Right forelimb (tissue), 1 donor: ENCODE data around the gene TCF4.

Experiments used
- DNase-seq: peaks from one replicate; pipeline ENCODE4 v3.0.0-alpha.2; 2018

TCF4 gene

GRCh38 chr18:55317864-55318263, 270.1 kb downstream of the TCF4 start:
- no peak for DNase-seq

- DNase-seq, result no peak
Measured at GRCh38 chr18:55317324-55317723, 270.7 kb downstream of the TCF4 start.

DNA sequence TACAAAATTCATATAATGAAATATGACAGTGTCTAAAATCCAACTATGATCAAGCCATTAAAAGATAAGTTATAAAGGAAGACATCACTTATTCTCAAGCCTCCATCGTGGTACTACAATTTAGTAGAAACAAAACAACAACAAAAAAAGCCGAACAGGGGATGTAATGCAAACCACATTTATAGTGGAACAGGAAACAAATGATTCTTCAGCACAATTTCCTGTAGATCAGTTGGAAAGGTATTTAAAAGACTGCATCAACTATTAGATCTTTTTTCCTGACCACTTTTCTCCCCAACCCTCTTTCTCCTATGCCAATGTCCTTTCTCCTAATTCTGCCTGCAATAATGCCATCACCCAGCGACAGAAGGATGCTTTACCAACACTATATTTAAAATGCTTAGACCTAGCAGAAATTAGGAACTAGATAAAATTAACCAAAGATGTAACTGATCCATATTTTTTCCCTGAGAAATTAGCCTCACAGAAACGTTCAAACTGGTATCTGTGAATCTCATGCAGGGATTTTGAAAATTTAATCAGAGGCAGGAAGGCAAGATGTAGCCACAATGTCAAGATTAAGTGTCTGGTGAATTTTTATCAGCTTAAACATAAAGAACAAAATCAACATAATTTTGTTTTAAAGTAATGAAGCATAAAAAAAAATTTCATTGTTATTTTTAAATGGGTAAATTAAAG, 271.4 kb downstream of the TCF4 start:
- DNase-seq, result no peak

- no peak for DNase-seq
Measured at GRCh38 chr18:55314615-55315237, 273.3 kb downstream of the TCF4 start.

GRCh38 chr18:55314031-55314430, 274.0 kb downstream of the TCF4 start:
- no peak for DNase-seq

DNA sequence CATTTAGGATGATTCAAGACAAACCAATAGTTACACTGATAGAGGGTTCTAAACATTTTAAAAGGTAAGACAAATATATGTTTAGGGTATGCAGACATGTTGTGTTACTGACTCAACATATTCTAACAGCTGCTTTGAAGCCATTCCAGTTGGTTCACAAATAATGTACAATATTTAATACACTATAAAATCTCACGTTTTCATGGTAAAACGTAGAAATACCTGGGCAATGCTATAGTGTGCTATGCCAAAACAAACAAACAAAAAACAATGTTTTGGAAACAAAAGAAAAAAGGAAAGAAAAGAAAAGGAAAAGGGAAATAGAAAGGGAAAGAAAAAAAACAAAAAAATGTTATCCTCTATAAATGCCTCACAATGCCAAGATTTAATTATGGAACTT, 277.1 kb downstream of the TCF4 start:
- no peak for DNase-seq

- DNase-seq, result no peak
Measured at GRCh38 chr18:55310044-55310676, 277.8 kb downstream of the TCF4 start.

- no peak for DNase-seq
Measured at GRCh38 chr18:55309249-55309648, 278.7 kb downstream of the TCF4 start.

- no peak for DNase-seq
Measured at GRCh38 chr18:55307505-55307904, 280.5 kb downstream of the TCF4 start.

GRCh38 chr18:55306359-55307024, 281.5 kb downstream of the TCF4 start:
- no peak for DNase-seq

GRCh38 chr18:55302167-55302833, 285.7 kb downstream of the TCF4 start:
- DNase-seq, result peak; percentile 64

GRCh38 chr18:55301824-55302166, 286.2 kb downstream of the TCF4 start:
- no peak for DNase-seq

DNA sequence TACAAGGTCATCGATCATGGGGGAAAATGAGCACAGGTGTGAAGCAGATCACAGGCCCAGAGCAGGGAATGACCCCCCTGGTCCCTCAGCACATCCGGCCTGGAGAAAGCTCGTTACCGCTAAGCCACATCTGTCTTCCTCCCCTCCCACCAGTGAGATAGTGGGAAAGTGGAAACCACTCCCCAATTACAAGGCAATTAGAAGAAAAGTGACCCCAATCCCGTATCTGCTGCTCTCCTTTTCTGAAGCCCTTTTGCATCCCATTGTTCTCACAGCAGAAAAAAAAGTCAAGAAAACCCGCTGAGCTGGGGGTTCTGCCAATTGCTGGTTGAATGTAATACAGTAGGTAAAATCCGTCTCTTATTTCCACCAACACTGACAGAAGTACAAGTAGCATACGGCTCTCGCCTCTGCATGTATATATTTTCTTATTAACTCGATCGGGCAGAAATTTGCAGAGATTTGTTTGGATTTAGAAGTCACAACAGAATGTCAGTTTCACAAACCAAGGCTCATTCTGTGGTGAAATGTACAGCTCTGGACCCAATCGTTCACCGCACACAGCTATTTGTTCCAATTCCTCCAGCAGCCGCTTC, 287.0 kb downstream of the TCF4 start:
- DNase-seq, result peak; percentile 70

GRCh38 chr18:55300421-55300935, 287.5 kb downstream of the TCF4 start:
- peak; percentile 75 for DNase-seq

DNA sequence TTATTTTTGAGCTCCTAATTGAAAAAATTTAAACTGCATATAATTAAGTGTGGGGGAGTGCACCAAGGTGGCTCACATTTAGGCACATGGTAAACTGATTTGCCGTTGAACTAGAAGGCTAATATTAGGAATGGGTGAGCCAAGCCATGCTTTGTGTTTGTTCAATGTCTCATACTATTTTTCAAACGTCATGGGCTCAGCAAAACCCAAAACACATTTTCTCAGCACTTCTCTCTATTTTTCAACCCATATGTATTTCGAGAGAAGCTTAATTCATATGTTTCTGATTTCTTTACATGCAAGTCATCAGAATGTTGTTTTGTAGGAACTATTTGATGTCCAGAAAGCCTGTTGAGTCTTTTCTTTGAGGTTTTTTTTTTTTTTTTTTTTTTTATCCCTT, 291.2 kb downstream of the TCF4 start:
- DNase-seq, result no peak

- no peak for DNase-seq
Measured at GRCh38 chr18:55296115-55296514, 291.9 kb downstream of the TCF4 start.

DNA sequence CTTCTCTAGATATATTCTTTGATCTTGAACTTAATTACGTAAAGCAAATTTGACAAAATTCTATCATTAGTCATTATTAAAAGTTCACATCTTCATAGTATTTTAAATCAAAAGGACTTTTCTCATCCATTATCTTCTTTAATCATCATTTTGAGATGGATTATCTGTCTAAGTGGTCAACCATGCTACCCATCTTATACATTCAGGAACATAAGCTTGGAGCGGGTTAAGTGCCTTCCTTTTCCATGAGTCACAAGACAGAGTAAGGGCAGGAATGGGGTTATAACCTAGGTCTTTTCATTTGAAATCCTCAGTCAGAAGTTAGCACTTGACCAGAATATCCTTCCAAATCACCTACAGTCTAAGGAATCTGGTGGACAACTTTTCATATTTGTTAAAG, 297.1 kb downstream of the TCF4 start:
- DNase-seq, result no peak

- no peak for DNase-seq
Measured at GRCh38 chr18:55289775-55290174, 298.2 kb downstream of the TCF4 start.

DNA sequence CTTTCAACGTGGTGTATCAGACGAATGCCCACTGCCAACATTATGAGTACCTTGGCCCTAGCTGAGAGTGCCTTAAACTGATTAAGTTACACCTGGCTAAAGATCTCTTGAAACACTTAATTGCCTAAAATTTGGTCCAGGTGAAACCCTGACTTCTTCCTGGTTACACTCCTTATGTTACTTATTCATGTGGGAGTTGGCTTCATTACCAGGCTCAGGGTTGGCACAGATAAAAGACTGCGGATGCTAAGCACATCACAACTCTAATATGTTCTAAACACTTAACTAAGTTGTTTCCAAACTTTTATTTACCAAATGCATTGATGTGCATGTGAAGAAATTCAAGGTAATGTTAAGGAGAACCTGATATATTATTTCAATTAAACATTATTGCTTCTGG, 298.9 kb downstream of the TCF4 start:
- DNase-seq, result no peak

DNA sequence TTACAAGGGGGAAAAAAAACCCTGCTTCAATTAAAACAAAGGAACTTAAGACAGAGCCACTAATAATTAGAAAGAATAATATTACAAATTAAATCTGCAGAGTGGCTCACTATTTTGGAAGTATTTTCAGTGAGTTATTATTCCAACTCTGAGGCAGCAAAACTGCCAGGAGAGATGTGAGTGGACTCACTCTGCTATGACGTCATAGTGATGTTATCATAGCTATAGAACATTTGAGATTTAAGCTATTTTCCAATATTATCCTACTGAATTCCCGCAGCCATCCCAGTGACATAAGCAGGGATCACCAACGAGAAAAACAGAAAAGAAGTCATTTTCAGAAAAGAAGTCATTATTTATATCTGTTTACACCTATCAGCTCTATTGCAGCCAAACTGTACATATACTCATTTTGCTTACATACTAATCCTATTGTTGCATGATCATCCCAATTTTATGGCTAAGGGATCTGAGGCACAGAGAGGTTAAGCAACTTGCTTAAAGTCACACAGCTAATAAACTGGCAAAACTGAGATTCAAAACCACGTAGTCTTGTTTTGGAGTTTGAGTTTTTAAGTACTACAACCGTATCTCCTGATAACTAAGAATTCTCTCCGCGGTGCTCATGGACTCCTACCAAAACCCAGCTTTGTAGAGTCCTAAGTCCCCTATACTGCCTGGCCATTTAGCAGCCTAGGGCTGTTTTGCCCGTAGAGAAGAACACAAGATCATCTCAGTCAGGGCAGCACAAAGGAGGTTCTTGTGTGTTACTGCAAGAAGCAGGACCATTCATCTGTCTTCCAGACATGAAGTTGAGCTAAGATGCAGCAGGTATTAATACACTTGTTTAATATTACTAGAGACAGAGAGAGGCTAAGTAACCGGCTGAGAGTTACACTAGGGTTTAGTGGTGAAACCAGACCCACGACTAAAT, 299.8 kb downstream of the TCF4 start:
- no peak for DNase-seq

GRCh38 chr18:55287149-55287806, 300.7 kb downstream of the TCF4 start:
- no peak for DNase-seq
